BE2C (cell line): Measurements from ENCODE around the gene CST1.
"Not testable (repeated sequence)": the region's sequence is repeated elsewhere in the genome, so short reads cannot be mapped to it uniquely, and the experiment has no call there.

Experiments used
- DNase-seq: peaks from one replicate; pipeline ENCODE4 v3.0.0-alpha.2; 2020
- H3K27me3 ChIP-seq: fragments of 250-450 bp; sonication (Bioruptor Pico); 2 replicates; pipeline ENCODE4 v1.5.1; 2020; ENCODE audit warnings: mild to moderate bottlenecking
- H3K36me3 ChIP-seq: fragments of 250-450 bp; sonication (Bioruptor Pico); 2 replicates; pipeline ENCODE4 v1.5.1; 2020; ENCODE audit warnings: mild to moderate bottlenecking
- H3K4me1 ChIP-seq: fragments of 250-450 bp; sonication (Bioruptor Pico); 2 replicates; pipeline ENCODE4 v1.5.1; 2020
- H3K4me3 ChIP-seq: 2 replicates; pipeline ENCODE4 v1.5.1; 2011; ENCODE audit warnings: low read depth, low read length
- H3K9me3 ChIP-seq: fragments of 250-450 bp; sonication (Bioruptor Pico); 2 replicates; pipeline ENCODE4 v1.5.1; 2020
- CTCF ChIP-seq: IDR thresholded peaks from 2 replicates; pipeline ENCODE4 v1.5.1; 2012; ENCODE audit warnings: mild to moderate bottlenecking, low read depth, low read length

The CST1 gene

GRCh38 chr20:23752019-23752418 is 1.3 kb upstream of the CST1 start:
- Histone ChIP-seq H3K27me3 (no peaks in the 10 kb centered on the region), H3K36me3 (no peaks in the 10 kb centered on the region), H3K4me3 (no peak overlapping the region), H3K9me3 (no peaks in the 10 kb centered on the region), H3K4me1 (no peaks in the 10 kb centered on the region)
- no peak for DNase-seq
- no peak for TF ChIP-seq CTCF

GRCh38 chr20:23749746-23750145 is 989 bp downstream of the CST1 start:
- Histone ChIP-seq H3K9me3 (no peaks in the 10 kb centered on the region), H3K4me3 (no peak overlapping the region), H3K27me3 (no peaks in the 10 kb centered on the region), H3K36me3 (no peaks in the 10 kb centered on the region), H3K4me1 (no peaks in the 10 kb centered on the region)
- no peak for DNase-seq
- no peak for TF ChIP-seq CTCF

- H3K4me3 ChIP-seq, DNase-seq, H3K36me3 ChIP-seq, H3K27me3 ChIP-seq, H3K9me3 ChIP-seq, H3K4me1 ChIP-seq: not testable (repeated sequence)
These were observed 1.8 kb downstream of the CST1 start for GRCh38 chr20:23748975-23749374.

- H3K27me3 ChIP-seq, H3K4me1 ChIP-seq, DNase-seq, H3K4me3 ChIP-seq, H3K36me3 ChIP-seq, H3K9me3 ChIP-seq: not testable (repeated sequence)
These were observed 3.2 kb downstream of the CST1 start for GRCh38 chr20:23747551-23747950.

- not testable (repeated sequence) for H3K4me3 ChIP-seq, H3K4me1 ChIP-seq, H3K9me3 ChIP-seq, DNase-seq, H3K27me3 ChIP-seq, H3K36me3 ChIP-seq
These were observed 3.6 kb downstream of the CST1 start for GRCh38 chr20:23747092-23747491.

- DNase-seq, result no peak
- no peaks in the 10 kb centered on the region for H3K4me1 ChIP-seq
- H3K36me3 ChIP-seq, result no peaks in the 10 kb centered on the region
- no peaks in the 10 kb centered on the region for H3K9me3 ChIP-seq
- H3K27me3 ChIP-seq, result no peaks in the 10 kb centered on the region
- H3K4me3 ChIP-seq, result no peak overlapping the region
- no peak for TF ChIP-seq CTCF
These were observed 4.4 kb downstream of the CST1 start for GRCh38 chr20:23746321-23746720.

GRCh38 chr20:23745247-23745646 is 5.5 kb downstream of the CST1 start:
- Histone ChIP-seq H3K4me3 (no peak overlapping the region), H3K27me3 (no peaks in the 10 kb centered on the region), H3K36me3 (no peaks in the 10 kb centered on the region), H3K9me3 (no peaks in the 10 kb centered on the region), H3K4me1 (no peaks in the 10 kb centered on the region)
- no peak for TF ChIP-seq CTCF
- DNase-seq, result no peak

GRCh38 chr20:23744817-23745216 is 5.9 kb downstream of the CST1 start:
- no peaks in the 10 kb centered on the region for H3K27me3 ChIP-seq
- H3K4me1 ChIP-seq, result no peaks in the 10 kb centered on the region
- TF ChIP-seq CTCF, result no peak
- no peak for DNase-seq
- H3K36me3 ChIP-seq, result no peaks in the 10 kb centered on the region
- no peaks in the 10 kb centered on the region for H3K9me3 ChIP-seq
- no peak overlapping the region for H3K4me3 ChIP-seq

GRCh38 chr20:23735391-23735790 is 15.3 kb downstream of the CST1 start:
- not testable (repeated sequence) for H3K27me3 ChIP-seq, H3K9me3 ChIP-seq, DNase-seq, H3K36me3 ChIP-seq, H3K4me3 ChIP-seq, H3K4me1 ChIP-seq

- not testable (repeated sequence) for H3K4me3 ChIP-seq, H3K27me3 ChIP-seq, H3K9me3 ChIP-seq, DNase-seq, H3K4me1 ChIP-seq, H3K36me3 ChIP-seq
These were observed 15.8 kb downstream of the CST1 start for GRCh38 chr20:23734949-23735348.

GRCh38 chr20:23734440-23734839 is 16.3 kb downstream of the CST1 start:
- H3K4me1 ChIP-seq, DNase-seq: not testable (repeated sequence)

More at GRCh38 chr20:23734440-23734839, 16.3 kb downstream of the CST1 start:
- H3K27me3 ChIP-seq, H3K4me3 ChIP-seq, H3K9me3 ChIP-seq, H3K36me3 ChIP-seq: not testable (repeated sequence)
